ENCODE data around the gene MT1E. TPM values are rescaled to one million over a fixed set of nuclear protein-coding genes. Genes with fewer than 3 reads are reported as not detected.
"Not testable (repeated sequence)": the region's sequence is repeated elsewhere in the genome, so short reads cannot be mapped to it uniquely, and the experiment has no call there.

Gene MT1E
- total and polyA plus RNA-seq, 7 donors = 82.0 to 813 (median 173) TPM

DNA sequence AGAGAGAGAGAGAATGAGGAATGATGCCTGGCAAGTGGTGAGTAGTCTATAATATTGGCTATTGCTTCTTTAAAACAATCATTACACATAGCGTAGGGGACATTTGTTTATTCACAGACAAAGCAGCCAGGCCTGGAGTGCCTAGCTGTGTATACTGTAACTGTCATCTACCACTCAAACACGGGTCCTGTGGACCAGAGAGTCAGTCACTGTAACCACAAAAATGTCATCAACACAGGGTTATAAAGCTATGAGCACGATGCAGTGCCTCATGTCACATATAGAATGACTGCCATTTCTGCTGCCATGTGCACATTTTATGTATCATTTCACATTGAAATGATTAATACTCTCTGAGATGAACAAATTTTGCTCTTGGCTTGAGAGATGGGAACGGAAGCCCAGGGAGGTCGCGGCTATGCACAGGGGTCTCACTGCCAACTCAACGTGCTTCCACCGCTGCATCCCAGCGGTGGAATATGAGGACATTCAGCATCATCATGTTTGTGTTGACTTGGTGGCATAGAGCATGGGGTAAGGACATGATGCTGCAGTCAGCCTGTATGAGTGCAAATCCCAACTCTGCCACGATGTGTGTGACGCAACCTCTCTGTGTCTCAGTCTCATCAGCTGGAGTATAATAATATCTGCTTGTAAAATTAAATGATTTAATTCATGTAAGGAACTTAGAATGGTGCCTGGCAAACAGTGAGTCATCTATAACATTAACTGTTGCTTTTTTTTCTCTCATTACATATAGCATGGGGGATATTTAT is 47.4 kb downstream of the MT1E start:
- TF ChIP-seq EP300 (IDR thresholded peaks at IDR 0.05) (no peak), POLR2A (IDR thresholded peaks at IDR 0.05) (no peak), POLR2AphosphoS5 (IDR thresholded peaks at IDR 0.05) (no peak)
- TF ChIP-seq, protein P1, sequence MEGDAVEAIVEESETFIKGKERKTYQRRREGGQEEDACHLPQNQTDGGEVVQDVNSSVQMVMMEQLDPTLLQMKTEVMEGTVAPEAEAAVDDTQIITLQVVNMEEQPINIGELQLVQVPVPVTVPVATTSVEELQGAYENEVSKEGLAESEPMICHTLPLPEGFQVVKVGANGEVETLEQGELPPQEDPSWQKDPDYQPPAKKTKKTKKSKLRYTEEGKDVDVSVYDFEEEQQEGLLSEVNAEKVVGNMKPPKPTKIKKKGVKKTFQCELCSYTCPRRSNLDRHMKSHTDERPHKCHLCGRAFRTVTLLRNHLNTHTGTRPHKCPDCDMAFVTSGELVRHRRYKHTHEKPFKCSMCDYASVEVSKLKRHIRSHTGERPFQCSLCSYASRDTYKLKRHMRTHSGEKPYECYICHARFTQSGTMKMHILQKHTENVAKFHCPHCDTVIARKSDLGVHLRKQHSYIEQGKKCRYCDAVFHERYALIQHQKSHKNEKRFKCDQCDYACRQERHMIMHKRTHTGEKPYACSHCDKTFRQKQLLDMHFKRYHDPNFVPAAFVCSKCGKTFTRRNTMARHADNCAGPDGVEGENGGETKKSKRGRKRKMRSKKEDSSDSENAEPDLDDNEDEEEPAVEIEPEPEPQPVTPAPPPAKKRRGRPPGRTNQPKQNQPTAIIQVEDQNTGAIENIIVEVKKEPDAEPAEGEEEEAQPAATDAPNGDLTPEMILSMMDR (IDR thresholded peaks at IDR 0.05) = no peak
- intact Hi-C loops (cut with DNase I) = no loop called here

DNA sequence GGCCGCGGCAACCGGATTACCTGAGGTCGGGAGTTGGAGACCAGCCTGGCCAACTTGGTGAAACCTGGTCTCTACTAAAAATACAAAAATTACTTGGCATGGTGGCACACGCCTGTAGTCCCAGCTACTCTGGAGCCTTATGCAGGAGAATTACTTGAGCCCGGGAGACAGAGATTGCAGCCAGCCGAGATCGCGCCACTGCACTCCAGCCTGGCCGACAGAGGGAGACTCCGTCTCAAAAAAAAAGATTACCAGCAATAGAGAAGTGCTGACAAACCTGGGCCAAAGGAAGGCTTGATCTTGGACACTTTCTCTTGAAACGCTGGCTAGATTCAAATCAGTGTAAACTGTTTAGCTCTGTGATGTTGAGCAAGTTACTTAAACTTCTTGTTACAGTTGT is 48.3 kb downstream of the MT1E start:
- DNase-seq = no peak
- Histone ChIP-seq H3K4me3 (no peak overlapping the region), H3K27ac (no peak overlapping the region), H3K9me3 (no peaks in the 10 kb centered on the region), H3K27me3 (peaks cover 5 to 82% (median 44%) of the 10 kb centered on the region in 3 donors), H3K4me1 (peaks cover 0 to 19% (median 13%) of the 10 kb centered on the region in 4 donors), H3K36me3 (no peaks in the 10 kb centered on the region)
- 36 to 40% methylated on average over 12 of the region's 12 CpGs for WGBS, 2 donors
- intact Hi-C loops (cut with DNase I) = loop anchor here (1.0 kb wide), 1 partner anchor 28 kb away; no protein-coding TSS in a partner anchor
- TF ChIP-seq, protein P1 (IDR thresholded peaks at IDR 0.05) = peak in 3 of 4 experiments; percentile 44 to 57 (median 47)
- no peak for TF ChIP-seq EP300 (IDR thresholded peaks at IDR 0.05)

More for the DNA sequence above, 47.4 kb downstream of the MT1E start:
- peaks cover 5 to 92% (median 54%) of the 10 kb centered on the region in 3 donors for H3K27me3 ChIP-seq
- H3K36me3 ChIP-seq = no peaks in the 10 kb centered on the region
- 85 to 87% methylated on average over 11 of the region's 11 CpGs for WGBS, 2 donors
- H3K9me3 ChIP-seq = no peaks in the 10 kb centered on the region
- H3K27ac ChIP-seq = no peak overlapping the region
- peaks cover 0 to 24% (median 17%) of the 10 kb centered on the region in 4 donors for H3K4me1 ChIP-seq
- no peak overlapping the region for H3K4me3 ChIP-seq
- DNase-seq = no peak

DNA sequence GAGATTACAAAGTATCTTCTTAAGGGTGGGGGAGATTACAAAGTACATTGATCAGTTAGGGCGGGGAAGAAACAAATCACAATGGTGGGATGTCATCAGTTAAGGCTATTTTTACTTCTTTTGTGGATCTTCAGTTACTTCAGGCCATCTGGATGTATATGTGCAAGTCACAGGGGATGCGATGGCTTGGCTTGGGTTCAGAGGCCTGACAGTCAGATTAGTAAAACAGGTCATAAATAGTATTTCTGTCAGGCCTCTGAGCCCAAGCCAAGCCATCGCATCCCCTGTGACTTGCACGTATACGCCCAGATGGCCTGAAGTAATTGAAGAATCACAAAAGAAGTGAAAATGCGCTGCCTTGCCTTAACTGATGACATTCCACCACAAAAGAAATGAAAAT is 49.0 kb downstream of the MT1E start:
- intact Hi-C loops (cut with DNase I) = loop anchor here (1.0 kb wide), 1 partner anchor 28 kb away; no protein-coding TSS in a partner anchor
- peaks cover 5 to 76% (median 37%) of the 10 kb centered on the region in 3 donors for H3K27me3 ChIP-seq

DNA sequence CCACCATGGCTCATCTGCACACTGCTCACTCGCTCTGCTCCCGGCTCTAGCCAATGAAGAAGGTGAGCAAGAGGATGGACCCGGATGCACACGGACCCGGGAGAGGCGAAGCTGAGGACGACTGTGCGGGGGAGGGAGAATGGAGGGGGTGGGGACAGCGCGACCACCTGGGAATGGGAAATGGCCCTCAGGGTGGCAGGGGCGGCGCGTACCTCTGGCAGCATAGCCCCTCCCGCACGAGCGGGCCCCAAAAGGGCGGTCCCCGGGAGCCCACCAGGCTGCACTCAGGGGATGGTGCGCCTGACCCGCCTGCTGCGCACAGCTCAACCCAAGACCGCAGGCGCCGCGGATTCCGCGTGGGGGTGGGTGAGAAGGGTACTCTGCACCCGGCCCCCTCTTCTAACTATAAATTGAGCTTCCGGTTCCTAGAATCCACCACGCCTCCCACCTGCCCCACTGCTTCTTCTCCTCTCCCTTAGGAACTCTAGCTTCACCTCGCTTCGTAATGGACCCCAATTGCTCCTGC is 50.2 kb downstream of the MT1E start:
- 3 to 8% methylated on average over 32 of the region's 32 CpGs for WGBS, 2 donors
- intact Hi-C loops (cut with DNase I) = no loop called here
- DNase-seq = no peak
- no peak overlapping the region for H3K27ac ChIP-seq
- TF ChIP-seq POLR2AphosphoS5 (IDR thresholded peaks at IDR 0.05) = no peak
- TF ChIP-seq, protein P1 (IDR thresholded peaks at IDR 0.05) = no peak
- no peak for TF ChIP-seq POLR2A (IDR thresholded peaks at IDR 0.05)
- TF ChIP-seq EP300 (IDR thresholded peaks at IDR 0.05) = no peak
- H3K4me3 ChIP-seq = peak overlapping the region in 2 of 4 donors; percentile 1 to 5
- H3K9me3 ChIP-seq = no peaks in the 10 kb centered on the region
- no peaks in the 10 kb centered on the region for H3K36me3 ChIP-seq
- peaks cover 5 to 64% (median 26%) of the 10 kb centered on the region in 3 donors for H3K27me3 ChIP-seq
- peaks cover 0 to 11% (median 9%) of the 10 kb centered on the region in 4 donors for H3K4me1 ChIP-seq

More for the DNA sequence above, 49.0 kb downstream of the MT1E start:
- not testable (repeated sequence) for DNase-seq, H3K4me3 ChIP-seq, H3K9me3 ChIP-seq, H3K36me3 ChIP-seq, H3K27ac ChIP-seq
- 88 to 94% methylated on average over 6 of the region's 6 CpGs for WGBS, 2 donors
- H3K4me1 ChIP-seq = peaks cover 0 to 14% (median 11%) of the 10 kb centered on the region in 4 donors

Other genes starting within 250 kb of the MT1E start
- gene AMFR, start 200.2 kb upstream of the MT1E start, total RNA-seq = 100 to 1,000 TPM; 111 to 201 (median 149) TPM
- 10 to 100 TPM; 22.4 to 60.0 (median 24.6) TPM for gene AMFR, start 200.2 kb upstream of the MT1E start, polyA plus RNA-seq
- 10 to 100 TPM; 40.4 to 51.7 (median 45.5) TPM for gene NUDT21, start 174.4 kb upstream of the MT1E start, total RNA-seq
- 10 to 100 TPM; 33.0 to 47.3 (median 33.8) TPM for gene NUDT21, start 174.4 kb upstream of the MT1E start, polyA plus RNA-seq
- 10 to 100 TPM; 13.6 to 34.1 (median 19.7) TPM for gene OGFOD1, start 174.2 kb upstream of the MT1E start, total RNA-seq
- gene OGFOD1, start 174.2 kb upstream of the MT1E start, polyA plus RNA-seq = 10 to 100 TPM in 1 of 3 donors, 1 to 10 TPM in 2; 6.6 to 15.8 (median 9.0) TPM
- 10 to 100 TPM; 40.8 to 74.2 (median 48.0) TPM for gene BBS2, start 105.8 kb upstream of the MT1E start, total RNA-seq
- gene BBS2, start 105.8 kb upstream of the MT1E start, polyA plus RNA-seq = 10 to 100 TPM; 13.2 to 33.6 (median 25.7) TPM
- not detected for gene MT4, start 60.7 kb upstream of the MT1E start, total RNA-seq
- not detected for gene MT4, start 60.7 kb upstream of the MT1E start, polyA plus RNA-seq
- gene MT3, start 36.3 kb upstream of the MT1E start, total RNA-seq = 1 to 10 TPM in 2 of 4 donors, not detected in 2; 4.3 to 9.6 TPM
- 1 to 10 TPM; 3.5 to 6.0 (median 4.0) TPM for gene MT3, start 36.3 kb upstream of the MT1E start, polyA plus RNA-seq
- 100 to 1,000 TPM in 2 of 4 donors, 10 to 100 TPM in 2; 37.5 to 161 (median 96.0) TPM for gene MT2A, start 17.2 kb upstream of the MT1E start, total RNA-seq
- 100 to 1,000 TPM; 320 to 968 (median 400) TPM for gene MT2A, start 17.2 kb upstream of the MT1E start, polyA plus RNA-seq
- 10 to 100 TPM in 2 of 4 donors, 1 to 10 TPM in 2; 3.9 to 40.7 (median 11.0) TPM for gene MT1M, start 6.9 kb downstream of the MT1E start, total RNA-seq
- 100 to 1,000 TPM in 1 of 3 donors, 10 to 100 TPM in 2; 12.5 to 106 (median 43.7) TPM for gene MT1M, start 6.9 kb downstream of the MT1E start, polyA plus RNA-seq
- gene MT1A, start 12.9 kb downstream of the MT1E start, total RNA-seq = 10 to 100 TPM in 2 of 4 donors, not detected in 2; 30.3 to 34.1 TPM
- 10 to 100 TPM; 13.9 to 63.4 (median 29.4) TPM for gene MT1A, start 12.9 kb downstream of the MT1E start, polyA plus RNA-seq
- not detected for gene MT1B, start 26.1 kb downstream of the MT1E start, total RNA-seq
- not detected for gene MT1B, start 26.1 kb downstream of the MT1E start, polyA plus RNA-seq
- gene MT1F, start 32.2 kb downstream of the MT1E start, total RNA-seq = 1 to 10 TPM in 3 of 4 donors, under 1 TPM in 1; 0.71 to 3.1 (median 2.6) TPM
- gene MT1F, start 32.2 kb downstream of the MT1E start, polyA plus RNA-seq = 100 to 1,000 TPM in 1 of 3 donors, 10 to 100 TPM in 1, 1 to 10 TPM in 1; 7.1 to 117 (median 48.1) TPM
- gene MT1G, start 42.3 kb downstream of the MT1E start, total RNA-seq = 10 to 100 TPM in 2 of 4 donors, 1 to 10 TPM in 2; 2.0 to 12.9 (median 7.8) TPM
- 1,000 to 10,000 TPM in 1 of 3 donors, 100 to 1,000 TPM in 1, 10 to 100 TPM in 1; 47.9 to 2,487 (median 601) TPM for gene MT1G, start 42.3 kb downstream of the MT1E start, polyA plus RNA-seq
- not detected for gene MT1H, start 44.0 kb downstream of the MT1E start, total RNA-seq
- gene MT1H, start 44.0 kb downstream of the MT1E start, polyA plus RNA-seq = 100 to 1,000 TPM in 2 of 3 donors, 1 to 10 TPM in 1; 2.0 to 581 (median 133) TPM
- 1,000 to 10,000 TPM in 1 of 4 donors, 100 to 1,000 TPM in 2, 10 to 100 TPM in 1; 90.3 to 1,592 (median 363) TPM for gene MT1X, start 56.7 kb downstream of the MT1E start, total RNA-seq
- 100 to 1,000 TPM; 206 to 513 (median 470) TPM for gene MT1X, start 56.7 kb downstream of the MT1E start, polyA plus RNA-seq
- 10 to 100 TPM; 20.2 to 35.5 (median 22.2) TPM for gene NUP93, start 104.3 kb downstream of the MT1E start, total RNA-seq
- gene NUP93, start 104.3 kb downstream of the MT1E start, polyA plus RNA-seq = 10 to 100 TPM; 13.8 to 35.8 (median 18.3) TPM
- not detected for gene SLC12A3, start 239.4 kb downstream of the MT1E start, total RNA-seq
- gene SLC12A3, start 239.4 kb downstream of the MT1E start, polyA plus RNA-seq = under 1 TPM in 1 of 3 donors, not detected in 2; 0.16 TPM